GM12878 (cell line): ENCODE data around the gene C3AR1. TPM values are rescaled to one million over a fixed set of nuclear protein-coding genes. Genes with fewer than 3 reads are reported as not detected.

Experiments used
- ATAC-seq: fragments of 200-7000 bp; cut with Tn5 transposase; 3 replicates; pipeline ENCODE4 v1.9.1; 2020; ENCODE audit warnings: mild to moderate bottlenecking, moderate library complexity
- BruUV-seq: library from RNA; stranded (reverse); fragments of 400-500 nt; replicated peaks from 2 replicates; lab custom pipeline; 2021; lab: Mats Ljungman, UMichigan
- CTCF ChIA-PET: fragments of 300-600 bp; sonication (Branson Sonifier 250); formaldehyde crosslinking; extraction: SDS; loops from one replicate; lab custom pipeline; 2021; ENCODE audit warnings: inconsistent platforms; lab: Yijun Ruan, JAX
- POLR2A ChIA-PET: fragments of 350-600 bp; formaldehyde crosslinking; extraction: SDS; loops from one replicate; lab custom pipeline; 2021; ENCODE audit warnings: inconsistent platforms; lab: Charles Lee
- RAD21 ChIA-PET: fragments of 300-600 bp; sonication (Branson Sonifier 250); formaldehyde crosslinking; loops from one replicate; lab custom pipeline; 2023; ENCODE audit warnings: antibody characterized with exemption; ENCODE audit not compliant: unreplicated experiment; lab: Charles Lee
- SMC1A ChIA-PET: fragments of 300-600 bp; sonication (Branson Sonifier 250); formaldehyde crosslinking; loops from one replicate; lab custom pipeline; 2023; ENCODE audit not compliant: unreplicated experiment, uncharacterized antibody; lab: Charles Lee
- DNase-seq: peaks from one replicate; pipeline ENCODE4 v3.0.0-alpha.2; 2011; ENCODE audit warnings: low read depth, low spot score
- FAIRE-seq: peaks from 3 replicates; lab custom pipeline; 2011; peaks lifted over from hg19 to GRCh38; lab: Jason Lieb, UNC
- H2AFZ ChIP-seq: 2 replicates; pipeline ENCODE4 v1.6.0; 2011; ENCODE audit warnings: low read depth, low read length, control low read depth; ENCODE audit not compliant: control insufficient read depth
- H3K27ac ChIP-seq: 2 replicates; pipeline ENCODE4 v1.5.1; 2011; ENCODE audit warnings: control low read depth; ENCODE audit not compliant: control insufficient read depth, insufficient read depth
- H3K27me3 ChIP-seq, 2 experiments: replicated peaks in 1 of 2; 2 replicates each; pipeline versions ENCODE4 v1.6.0 to v1.6.1; 2011; ENCODE audit warnings: low read length in 1 of 2; ENCODE audit not compliant: control insufficient read depth in 2 of 2, insufficient read depth in 2 of 2
- H3K36me3 ChIP-seq, 2 experiments: 2 replicates each; pipeline ENCODE4 v1.5.1; 2011; ENCODE audit warnings: low read length in 1 of 2; ENCODE audit not compliant: control insufficient read depth in 2 of 2, insufficient read depth in 2 of 2
- H3K4me1 ChIP-seq: 2 replicates; pipeline ENCODE4 v1.6.1; 2011; ENCODE audit warnings: mild to moderate bottlenecking, low read length, moderate library complexity, mixed read lengths; ENCODE audit not compliant: control insufficient read depth, insufficient read depth
- H3K4me2 ChIP-seq: 2 replicates; pipeline ENCODE4 v1.6.0; 2011; ENCODE audit warnings: control low read depth; ENCODE audit not compliant: control insufficient read depth, insufficient read depth
- H3K4me3 ChIP-seq: fragments of 200-600 bp; sonication (generic); 2 replicates; pipeline ENCODE4 v1.5.1; 2016
- H3K79me2 ChIP-seq: 2 replicates; pipeline ENCODE4 v1.6.0; 2011; ENCODE audit warnings: low read length; ENCODE audit not compliant: control insufficient read depth, insufficient read depth
- H3K9ac ChIP-seq: 2 replicates; pipeline ENCODE4 v1.8.0; 2011; ENCODE audit warnings: low read length, control low read depth, mixed read lengths; ENCODE audit not compliant: control insufficient read depth, insufficient read depth
- H3K9me3 ChIP-seq: replicated peaks from 3 replicates; pipeline ENCODE4 v1.5.1; 2011; ENCODE audit warnings: mild to moderate bottlenecking, low read length; ENCODE audit not compliant: control insufficient read depth, insufficient read depth
- H4K20me1 ChIP-seq: 2 replicates; pipeline ENCODE4 v1.6.0; 2011; ENCODE audit not compliant: control insufficient read depth, insufficient read depth
- MEF2A ChIP-seq: IDR thresholded peaks from 2 replicates; pipeline ENCODE4 v1.6.1; 2011; ENCODE audit warnings: low read depth, mild to moderate bottlenecking, low read length, moderate library complexity; ENCODE audit not compliant: insufficient read depth
- MXI1 ChIP-seq: fragments of 150-350 bp; IDR thresholded peaks from 2 replicates; pipeline ENCODE4 v1.6.1; 2011; ENCODE audit warnings: low read depth, mild to moderate bottlenecking, inconsistent platforms, low read length, improper control_type of control experiment
- NRF1 ChIP-seq: conservative IDR thresholded peaks from 2 replicates; pipeline ENCODE4 v1.6.1; 2011; ENCODE audit warnings: mild to moderate bottlenecking, low read depth, low read length, improper control_type of control experiment
- SP1 ChIP-seq: IDR thresholded peaks from one replicate; pipeline ENCODE4 v1.6.1; 2011; ENCODE audit warnings: low read depth, low read length
- ZBTB4 ChIP-seq: fragments of 450-650 bp; formaldehyde crosslinking; IDR thresholded peaks from 2 replicates; pipeline ENCODE4 v1.4.0; 2022; ENCODE audit warnings: mild to moderate bottlenecking, moderate library complexity
- ZNF622 ChIP-seq: fragments of 450-650 bp; IDR thresholded peaks from 2 replicates; pipeline ENCODE4 v1.6.1; 2017; ENCODE audit warnings: mild to moderate bottlenecking, inconsistent platforms
- ZZZ3 ChIP-seq: IDR thresholded peaks from 2 replicates; pipeline ENCODE4 v1.6.1; 2011; ENCODE audit warnings: low read depth; ENCODE audit not compliant: control insufficient read depth, insufficient read length
- WGBS: methylation state at CpG from one replicate; pipeline ENCODE4 v1.1.6; 2016; ENCODE audit warnings: low lambda C conversion rate; ENCODE audit not compliant: insufficient replicate concordance, insufficient coverage; ENCODE audit errors: missing lambda C conversion rate; 5-methylcytosine and 5-hydroxymethylcytosine counted together
- in situ Hi-C: fragments of 300-500 bp; cut with MboI; formaldehyde crosslinking; loops from 9 replicates; pipeline ENCODE4 v1.14.3; 2018; ENCODE audit warnings: mixed read lengths
- intact Hi-C: fragments of 100-400 bp; cut with micrococcal nuclease; formaldehyde crosslinking; loops from one replicate; pipeline ENCODE4 v1.14.2; 2022; ENCODE audit not compliant: unreplicated experiment
- polyA plus RNA-seq, 11 experiments: library from polyadenylated mRNA; depleted of rRNA in 4 of 11; unstranded in 6 of 11; stranded (reverse) in 5 of 11; fragments of >200 nt; fragmentation: Nextera tagmentation in 4 of 11; fragmentation: Illumina TruSeq in 1 of 11; extraction: Ambion mirVana in 4 of 11; extraction: Trizol in 1 of 11; gene quantifications; 1 replicate in 1 of 11; 2 replicates in 10 of 11; pipeline versions ENCODE4 v1.2.1 to v1.2.3, GENCODE V29; 2011 to 2016; ENCODE audit warnings: inconsistent platforms in 2 of 11, missing spikeins in 2 of 11, low read depth in 1 of 11
- total RNA-seq, 4 experiments: library from RNA; depleted of rRNA in 3 of 4; stranded (reverse); fragments of >200 nt in 3 of 4; fragmentation: Illumina TruSeq in 1 of 4; extraction: Trizol in 1 of 4; gene quantifications; 2 replicates each; pipeline versions ENCODE4 v1.2.1 to v1.2.3, GENCODE V29; 2013 to 2021

Gene C3AR1
- total and polyA plus RNA-seq, 10 of the 15 experiments (the other 5 are each of a cell fraction or from before 2014, with no cell fraction given) = 0.08 to 0.42 (median 0.10) TPM; not detected in 5

- ChIA-PET POLR2A (interaction anchor here (0.7 kb wide), 1 partner anchor 33 kb away, joined by 3 read pairs; no protein-coding TSS in a partner anchor), SMC1A (interaction anchor here (0.6 kb wide), 1 partner anchor 385 kb away, joined by 3 read pairs; no protein-coding TSS in a partner anchor), CTCF (no interaction called here), RAD21 (no interaction called here)
- 86% methylated on average over 7 of the region's 7 CpGs for WGBS
- TF ChIP-seq ZBTB4 (CRISPR knock-in tag) (no peak), ZNF622 (no peak), NRF1 (no peak), MEF2A (no peak), SP1 (no peak), MXI1 (no peak), ZZZ3 (no peak)
- Histone ChIP-seq H3K9ac (no peak overlapping the region), H2AFZ (no peak overlapping the region), H3K36me3 (no peaks in the 10 kb centered on the region), H3K4me2 (no peak overlapping the region), H3K27ac (no peak overlapping the region), H3K4me3 (no peak overlapping the region), H3K79me2 (no peaks in the 10 kb centered on the region), H3K4me1 (no peaks in the 10 kb centered on the region), H3K27me3 (no peaks in the 10 kb centered on the region), H4K20me1 (no peaks in the 10 kb centered on the region), H3K9me3 (no peaks in the 10 kb centered on the region)
- FAIRE-seq (no peak), ATAC-seq (no peak), DNase-seq (no peak)
- intact Hi-C loops = no loop called here
- no TSS peak for BruUV-seq
- in situ Hi-C loops = no loop called here
Observed at GRCh38 chr12:8011331-8011730, 54.8 kb downstream of the C3AR1 start.

Other genes with a start within 250 kb of the C3AR1 start
- 0.11 TPM in 1 of 2 replicates, not detected in the other for gene SLC2A14, start 193.4 kb downstream of the C3AR1 start, total RNA-seq (2014; rRNA removed)
- gene SLC2A14, start 193.4 kb downstream of the C3AR1 start, total RNA-seq (2014; rRNA removed; fragmentation: Illumina TruSeq; extraction: Trizol) = 0.28 and 0.31 TPM in 2 replicates
- gene SLC2A14, start 193.4 kb downstream of the C3AR1 start, total RNA-seq (2021) = 0.21 and 0.69 TPM in 2 replicates
- gene SLC2A14, start 193.4 kb downstream of the C3AR1 start, polyA plus RNA-seq (2011; rRNA removed) = 0.31 and 0.58 TPM in 2 replicates
- 0.06 TPM in 1 of 2 replicates, not detected in the other for gene SLC2A14, start 193.4 kb downstream of the C3AR1 start, polyA plus RNA-seq (2014; fragmentation: Illumina TruSeq; extraction: Trizol)
- gene SLC2A14, start 193.4 kb downstream of the C3AR1 start, polyA plus RNA-seq (2014; fragmentation: Nextera tagmentation; extraction: Ambion mirVana) = under 1 TPM; 0.05 to 0.14 TPM
- gene SLC2A14, start 193.4 kb downstream of the C3AR1 start, polyA plus RNA-seq (2014; rRNA removed) = not detected in 2 replicates
- gene SLC2A14, start 193.4 kb downstream of the C3AR1 start, polyA plus RNA-seq (2016; fragmentation: Nextera tagmentation; extraction: Ambion mirVana) = under 1 TPM; 0.19 to 0.33 TPM
- gene SLC2A3, start 130.2 kb downstream of the C3AR1 start, total RNA-seq (2014; rRNA removed) = 7.6 and 11.8 TPM in 2 replicates
- 14.1 and 15.1 TPM in 2 replicates for gene SLC2A3, start 130.2 kb downstream of the C3AR1 start, total RNA-seq (2014; rRNA removed; fragmentation: Illumina TruSeq; extraction: Trizol)
- gene SLC2A3, start 130.2 kb downstream of the C3AR1 start, total RNA-seq (2021) = 19.7 and 22.4 TPM in 2 replicates
- gene SLC2A3, start 130.2 kb downstream of the C3AR1 start, polyA plus RNA-seq (2011; rRNA removed) = 66.3 and 82.2 TPM in 2 replicates
- gene SLC2A3, start 130.2 kb downstream of the C3AR1 start, polyA plus RNA-seq (2014; fragmentation: Illumina TruSeq; extraction: Trizol) = 13.8 and 14.6 TPM in 2 replicates
- gene SLC2A3, start 130.2 kb downstream of the C3AR1 start, polyA plus RNA-seq (2014; fragmentation: Nextera tagmentation; extraction: Ambion mirVana) = 1 to 10 TPM; 6.6 to 8.5 TPM
- gene SLC2A3, start 130.2 kb downstream of the C3AR1 start, polyA plus RNA-seq (2014; rRNA removed) = 10.3 and 14.6 TPM in 2 replicates
- gene SLC2A3, start 130.2 kb downstream of the C3AR1 start, polyA plus RNA-seq (2016; fragmentation: Nextera tagmentation; extraction: Ambion mirVana) = 1 to 10 TPM; 6.5 to 6.6 TPM
- 4.2 and 4.7 TPM in 2 replicates for gene FOXJ2, start 33.6 kb downstream of the C3AR1 start, total RNA-seq (2014; rRNA removed)
- gene FOXJ2, start 33.6 kb downstream of the C3AR1 start, total RNA-seq (2014; rRNA removed; fragmentation: Illumina TruSeq; extraction: Trizol) = 2.8 and 2.9 TPM in 2 replicates
- gene FOXJ2, start 33.6 kb downstream of the C3AR1 start, total RNA-seq (2021) = 7.9 and 9.3 TPM in 2 replicates
- 3.0 and 3.9 TPM in 2 replicates for gene FOXJ2, start 33.6 kb downstream of the C3AR1 start, polyA plus RNA-seq (2011; rRNA removed)
- 8.5 and 9.1 TPM in 2 replicates for gene FOXJ2, start 33.6 kb downstream of the C3AR1 start, polyA plus RNA-seq (2014; fragmentation: Illumina TruSeq; extraction: Trizol)
- 1 to 10 TPM; 1.4 to 2.2 TPM for gene FOXJ2, start 33.6 kb downstream of the C3AR1 start, polyA plus RNA-seq (2014; fragmentation: Nextera tagmentation; extraction: Ambion mirVana)
- 6.5 and 6.6 TPM in 2 replicates for gene FOXJ2, start 33.6 kb downstream of the C3AR1 start, polyA plus RNA-seq (2014; rRNA removed)
- gene FOXJ2, start 33.6 kb downstream of the C3AR1 start, polyA plus RNA-seq (2016; fragmentation: Nextera tagmentation; extraction: Ambion mirVana) = 1 to 10 TPM; 5.4 to 6.1 TPM
- 26.9 and 35.6 TPM in 2 replicates for gene NECAP1, start 15.9 kb upstream of the C3AR1 start, total RNA-seq (2014; rRNA removed)
- gene NECAP1, start 15.9 kb upstream of the C3AR1 start, total RNA-seq (2014; rRNA removed; fragmentation: Illumina TruSeq; extraction: Trizol) = 25.6 and 26.9 TPM in 2 replicates
- gene NECAP1, start 15.9 kb upstream of the C3AR1 start, total RNA-seq (2021) = 18.5 and 18.9 TPM in 2 replicates
- 25.7 and 34.3 TPM in 2 replicates for gene NECAP1, start 15.9 kb upstream of the C3AR1 start, polyA plus RNA-seq (2011; rRNA removed)
- 20.1 and 22.8 TPM in 2 replicates for gene NECAP1, start 15.9 kb upstream of the C3AR1 start, polyA plus RNA-seq (2014; fragmentation: Illumina TruSeq; extraction: Trizol)
- gene NECAP1, start 15.9 kb upstream of the C3AR1 start, polyA plus RNA-seq (2014; fragmentation: Nextera tagmentation; extraction: Ambion mirVana) = 10 to 100 TPM; 16.7 to 22.3 TPM
- 22.9 and 23.4 TPM in 2 replicates for gene NECAP1, start 15.9 kb upstream of the C3AR1 start, polyA plus RNA-seq (2014; rRNA removed)
- gene NECAP1, start 15.9 kb upstream of the C3AR1 start, polyA plus RNA-seq (2016; fragmentation: Nextera tagmentation; extraction: Ambion mirVana) = 10 to 100 TPM; 22.2 to 24.3 TPM
- 0.27 and 0.62 TPM in 2 replicates for gene CLEC4A, start 57.3 kb upstream of the C3AR1 start, total RNA-seq (2014; rRNA removed)
- 0.72 and 0.74 TPM in 2 replicates for gene CLEC4A, start 57.3 kb upstream of the C3AR1 start, total RNA-seq (2014; rRNA removed; fragmentation: Illumina TruSeq; extraction: Trizol)
- 0.58 and 1.5 TPM in 2 replicates for gene CLEC4A, start 57.3 kb upstream of the C3AR1 start, total RNA-seq (2021)
- 1.3 and 1.7 TPM in 2 replicates for gene CLEC4A, start 57.3 kb upstream of the C3AR1 start, polyA plus RNA-seq (2011; rRNA removed)
- 0.44 and 0.88 TPM in 2 replicates for gene CLEC4A, start 57.3 kb upstream of the C3AR1 start, polyA plus RNA-seq (2014; fragmentation: Illumina TruSeq; extraction: Trizol)
- gene CLEC4A, start 57.3 kb upstream of the C3AR1 start, polyA plus RNA-seq (2014; fragmentation: Nextera tagmentation; extraction: Ambion mirVana) = 1 to 10 TPM; 1.9 to 2.1 TPM
- 1.0 and 1.2 TPM in 2 replicates for gene CLEC4A, start 57.3 kb upstream of the C3AR1 start, polyA plus RNA-seq (2014; rRNA removed)
- gene CLEC4A, start 57.3 kb upstream of the C3AR1 start, polyA plus RNA-seq (2016; fragmentation: Nextera tagmentation; extraction: Ambion mirVana) = under 1 TPM; 0.84 to 0.91 TPM
- gene ZNF705A, start 90.7 kb upstream of the C3AR1 start, total RNA-seq (2014; rRNA removed) = not detected in 2 replicates
- not detected in 2 replicates for gene ZNF705A, start 90.7 kb upstream of the C3AR1 start, total RNA-seq (2014; rRNA removed; fragmentation: Illumina TruSeq; extraction: Trizol)
- gene ZNF705A, start 90.7 kb upstream of the C3AR1 start, total RNA-seq (2021) = not detected in 2 replicates
- not detected in 2 replicates for gene ZNF705A, start 90.7 kb upstream of the C3AR1 start, polyA plus RNA-seq (2011; rRNA removed)
- not detected in 2 replicates for gene ZNF705A, start 90.7 kb upstream of the C3AR1 start, polyA plus RNA-seq (2014; fragmentation: Illumina TruSeq; extraction: Trizol)
- under 1 TPM in 1 of 2 experiments, not detected in 1; 0.04 TPM for gene ZNF705A, start 90.7 kb upstream of the C3AR1 start, polyA plus RNA-seq (2014; fragmentation: Nextera tagmentation; extraction: Ambion mirVana)
- gene ZNF705A, start 90.7 kb upstream of the C3AR1 start, polyA plus RNA-seq (2014; rRNA removed) = not detected in 2 replicates
- gene ZNF705A, start 90.7 kb upstream of the C3AR1 start, polyA plus RNA-seq (2016; fragmentation: Nextera tagmentation; extraction: Ambion mirVana) = not detected
- 0.54 and 0.85 TPM in 2 replicates for gene FAM90A1, start 161.3 kb upstream of the C3AR1 start, total RNA-seq (2014; rRNA removed)
- gene FAM90A1, start 161.3 kb upstream of the C3AR1 start, total RNA-seq (2014; rRNA removed; fragmentation: Illumina TruSeq; extraction: Trizol) = 0.27 and 0.28 TPM in 2 replicates
- 0.62 and 0.66 TPM in 2 replicates for gene FAM90A1, start 161.3 kb upstream of the C3AR1 start, total RNA-seq (2021)
- gene FAM90A1, start 161.3 kb upstream of the C3AR1 start, polyA plus RNA-seq (2011; rRNA removed) = 0.54 and 0.73 TPM in 2 replicates
- 0.24 and 0.44 TPM in 2 replicates for gene FAM90A1, start 161.3 kb upstream of the C3AR1 start, polyA plus RNA-seq (2014; fragmentation: Illumina TruSeq; extraction: Trizol)
- under 1 TPM; 0.09 to 0.23 TPM for gene FAM90A1, start 161.3 kb upstream of the C3AR1 start, polyA plus RNA-seq (2014; fragmentation: Nextera tagmentation; extraction: Ambion mirVana)
- 0.72 and 0.73 TPM in 2 replicates for gene FAM90A1, start 161.3 kb upstream of the C3AR1 start, polyA plus RNA-seq (2014; rRNA removed)
- under 1 TPM; 0.46 to 0.47 TPM for gene FAM90A1, start 161.3 kb upstream of the C3AR1 start, polyA plus RNA-seq (2016; fragmentation: Nextera tagmentation; extraction: Ambion mirVana)